MM.1S (cell line): ENCODE data around the gene TMEM178B.

Experiments
- DNase-seq: peaks from one replicate; pipeline ENCODE4 v3.0.0-alpha.2; 2015
- H2AFZ ChIP-seq: fragments of 300-600 bp; sonication (generic); 2 replicates; pipeline ENCODE4 v1.6.0; 2016; ENCODE audit warnings: antibody characterized with exemption, low read length
- H3F3A ChIP-seq: fragments of 300-600 bp; sonication (generic); 2 replicates; pipeline ENCODE4 v1.6.1; 2016; ENCODE audit warnings: mild to moderate bottlenecking, antibody characterized with exemption, low read length, moderate library complexity, mixed read lengths; ENCODE audit not compliant: insufficient read depth
- H3K27ac ChIP-seq: fragments of 300-600 bp; sonication (generic); 2 replicates; pipeline ENCODE4 v1.5.1; 2016; ENCODE audit warnings: mild to moderate bottlenecking, low read length
- H3K27me3 ChIP-seq: fragments of 300-600 bp; sonication (generic); replicated peaks from 2 replicates; pipeline ENCODE4 v1.6.0; 2016; ENCODE audit warnings: low read length; ENCODE audit not compliant: insufficient read depth
- H3K36me3 ChIP-seq: fragments of 300-600 bp; sonication (generic); replicated peaks from 2 replicates; pipeline ENCODE4 v1.6.1; 2016; ENCODE audit warnings: mild to moderate bottlenecking, low read length, mixed read lengths; ENCODE audit not compliant: insufficient read depth
- H3K4me1 ChIP-seq: fragments of 300-600 bp; sonication (generic); 2 replicates; pipeline ENCODE4 v1.6.1; 2016; ENCODE audit warnings: low read length, mixed read lengths
- H3K4me2 ChIP-seq: fragments of 300-600 bp; sonication (generic); 2 replicates; pipeline ENCODE4 v1.6.0; 2016; ENCODE audit warnings: low read depth, low read length
- H3K4me3 ChIP-seq: fragments of 300-600 bp; sonication (generic); 2 replicates; pipeline ENCODE4 v1.5.1; 2016; ENCODE audit warnings: low read length, mixed read lengths
- H3K79me2 ChIP-seq: fragments of 300-600 bp; sonication (generic); 2 replicates; pipeline ENCODE4 v1.6.1; 2016; ENCODE audit warnings: mixed run types, low read length, mixed read lengths
- H3K9ac ChIP-seq: fragments of 300-600 bp; sonication (generic); 2 replicates; pipeline ENCODE4 v1.6.1; 2016; ENCODE audit warnings: low read length, mixed read lengths
- H3K9me2 ChIP-seq: fragments of 300-600 bp; sonication (generic); replicated peaks from 2 replicates; pipeline ENCODE4 v1.6.1; 2016; ENCODE audit warnings: mild to moderate bottlenecking, low read length, mixed read lengths; ENCODE audit not compliant: insufficient read depth
- H3K9me3 ChIP-seq: fragments of 300-600 bp; sonication (generic); replicated peaks from 2 replicates; pipeline ENCODE4 v1.6.1; 2016; ENCODE audit warnings: mild to moderate bottlenecking, low read length, mixed read lengths; ENCODE audit not compliant: insufficient read depth
- H4K20me1 ChIP-seq: fragments of 300-600 bp; sonication (generic); 2 replicates; pipeline ENCODE4 v1.6.1; 2016; ENCODE audit warnings: mild to moderate bottlenecking, low read length, moderate library complexity, mixed read lengths; ENCODE audit not compliant: insufficient read depth
- CTCF ChIP-seq: fragments of 300-600 bp; sonication (generic); IDR thresholded peaks from 2 replicates; pipeline ENCODE4 v1.5.1; 2016; ENCODE audit warnings: antibody characterized with exemption, low read length, mixed read lengths
- EZH2 ChIP-seq: fragments of 300-600 bp; sonication (generic); optimal IDR thresholded peaks from 2 replicates; pipeline ENCODE3; 2017; ENCODE audit warnings: low read depth, mild to moderate bottlenecking, antibody characterized with exemption, low read length, mixed read lengths
- EZH2phosphoT487 ChIP-seq: fragments of 300-600 bp; sonication (generic); IDR thresholded peaks from 2 replicates; pipeline ENCODE4 v1.6.1; 2018; ENCODE audit warnings: antibody characterized with exemption, low read length

Gene TMEM178B

GRCh38 chr7:141468341-141468740 is 394.5 kb downstream of the TMEM178B start:
- Histone ChIP-seq H3K36me3 (no peaks in the 10 kb centered on the region), H3K4me2 (no peak overlapping the region), H3K4me3 (no peak overlapping the region), H3K79me2 (no peaks in the 10 kb centered on the region), H3K9ac (no peak overlapping the region), H3K4me1 (no peaks in the 10 kb centered on the region), H2AFZ (no peak overlapping the region), H3F3A (no peaks in the 10 kb centered on the region), H4K20me1 (no peaks in the 10 kb centered on the region), H3K9me2 (no peaks in the 10 kb centered on the region), H3K27ac (no peak overlapping the region), H3K9me3 (no peaks in the 10 kb centered on the region), H3K27me3 (no peaks in the 10 kb centered on the region)
- no peak for DNase-seq
- TF ChIP-seq EZH2phosphoT487 (no peak), EZH2 (no peak), CTCF (no peak)

GRCh38 chr7:141475679-141476078 is 401.8 kb downstream of the TMEM178B start:
- no peaks in the 10 kb centered on the region for H3K4me1 ChIP-seq
- TF ChIP-seq EZH2phosphoT487 (no peak), EZH2 (no peak), CTCF (no peak)
- H3K9me3 ChIP-seq: no peaks in the 10 kb centered on the region
- H3F3A ChIP-seq: no peaks in the 10 kb centered on the region
- H3K4me3 ChIP-seq: no peak overlapping the region
- no peak for DNase-seq
- no peaks in the 10 kb centered on the region for H3K79me2 ChIP-seq
- H2AFZ ChIP-seq: no peak overlapping the region
- no peak overlapping the region for H3K9ac ChIP-seq
- no peaks in the 10 kb centered on the region for H3K9me2 ChIP-seq
- no peaks in the 10 kb centered on the region for H3K36me3 ChIP-seq
- H3K4me2 ChIP-seq: no peak overlapping the region
- H3K27ac ChIP-seq: no peak overlapping the region
- no peaks in the 10 kb centered on the region for H4K20me1 ChIP-seq
- H3K27me3 ChIP-seq: no peaks in the 10 kb centered on the region

- DNase-seq: no peak
- no peak overlapping the region for H3K4me2 ChIP-seq
Measured at GRCh38 chr7:141477865-141478264, 404.0 kb downstream of the TMEM178B start.

More at GRCh38 chr7:141477865-141478264, 404.0 kb downstream of the TMEM178B start:
- Histone ChIP-seq H3K4me3 (no peak overlapping the region), H2AFZ (no peak overlapping the region), H3K9me3 (no peaks in the 10 kb centered on the region), H3K27me3 (no peaks in the 10 kb centered on the region), H4K20me1 (no peaks in the 10 kb centered on the region), H3K9ac (no peak overlapping the region), H3K9me2 (no peaks in the 10 kb centered on the region), H3K36me3 (no peaks in the 10 kb centered on the region), H3K79me2 (no peaks in the 10 kb centered on the region), H3F3A (no peaks in the 10 kb centered on the region), H3K4me1 (peaks cover under 1% of the 10 kb centered on the region), H3K27ac (no peak overlapping the region)
- TF ChIP-seq EZH2 (no peak), CTCF (no peak), EZH2phosphoT487 (no peak)
